ENCODE data around the gene AHR.
"Not testable (repeated sequence)": the region's sequence is repeated elsewhere in the genome, so short reads cannot be mapped to it uniquely, and the experiment has no call there.

Gene AHR

GRCh38 chr7:17374157-17374556 is 75.7 kb downstream of the AHR start:
- no peak for DNase-seq (ENCODE audit: low spot score)

- no peak for DNase-seq (ENCODE audit: low spot score)
These were observed 76.2 kb downstream of the AHR start for GRCh38 chr7:17374654-17375053.

GRCh38 chr7:17376595-17376994 is 78.1 kb downstream of the AHR start:
- DNase-seq (ENCODE audit: low spot score) = no peak

GRCh38 chr7:17380736-17381662 is 82.5 kb downstream of the AHR start:
- no peak for DNase-seq (ENCODE audit: low spot score)

- not testable (repeated sequence) for DNase-seq (ENCODE audit: low spot score)
These were observed 84.2 kb downstream of the AHR start for GRCh38 chr7:17382408-17383354.

- DNase-seq (ENCODE audit: low spot score) = no peak
These were observed 85.9 kb downstream of the AHR start for GRCh38 chr7:17384400-17384799.

- no peak for DNase-seq (ENCODE audit: low spot score)
These were observed 87.2 kb downstream of the AHR start for GRCh38 chr7:17385612-17386011.

- DNase-seq (ENCODE audit: low spot score) = no peak
These were observed 91.9 kb downstream of the AHR start for GRCh38 chr7:17390392-17390791.

GRCh38 chr7:17391366-17391765 is 92.9 kb downstream of the AHR start:
- DNase-seq (ENCODE audit: low spot score) = no peak

GRCh38 chr7:17392846-17393245 is 94.4 kb downstream of the AHR start:
- DNase-seq (ENCODE audit: low spot score) = no peak

- DNase-seq (ENCODE audit: low spot score) = not testable (repeated sequence)
These were observed 96.1 kb downstream of the AHR start for GRCh38 chr7:17394563-17394962.

Small RNA genes lying within 50 kb of the gene (small RNA-seq; reads per million reads assigned to genes)
- 0 reads per million in 2 experiments for gene RF00092
